ENCODE data around the gene LLGL2.

Gene LLGL2

DNA sequence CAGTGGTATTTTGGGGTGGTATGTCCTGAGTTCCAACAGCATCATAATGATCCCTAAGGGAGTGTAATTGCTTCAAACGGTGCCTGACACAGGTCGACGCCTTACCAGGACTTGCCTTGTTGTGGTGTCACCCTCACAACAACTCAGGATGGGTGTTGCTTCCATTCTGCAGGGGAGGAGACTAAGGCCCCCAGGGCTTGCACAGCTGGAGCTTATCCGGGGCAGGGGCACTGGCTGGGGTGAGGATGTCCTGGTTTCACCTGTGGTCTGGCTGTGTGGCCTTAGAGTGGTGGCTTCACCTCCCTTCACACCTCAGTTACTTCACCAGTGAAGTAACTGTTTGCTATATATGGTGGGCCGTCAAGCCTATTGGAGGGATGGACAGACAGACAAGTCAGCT is 23.3 kb downstream of the LLGL2 start:
- H3K27me3 ChIP-seq (ENCODE audit: insufficient read depth, poor library complexity, severe bottlenecking): no peaks in the 10 kb centered on the region
- no peak overlapping the region for H3K4me3 ChIP-seq (replicated peaks; ENCODE audit: insufficient read depth, low read length)
- H3K27ac ChIP-seq (replicated peaks): no peak overlapping the region
- TF ChIP-seq POLR2AphosphoS5 (IDR thresholded peaks at IDR 0.05; ENCODE audit: low read depth): no peak
- TF ChIP-seq, protein P1, sequence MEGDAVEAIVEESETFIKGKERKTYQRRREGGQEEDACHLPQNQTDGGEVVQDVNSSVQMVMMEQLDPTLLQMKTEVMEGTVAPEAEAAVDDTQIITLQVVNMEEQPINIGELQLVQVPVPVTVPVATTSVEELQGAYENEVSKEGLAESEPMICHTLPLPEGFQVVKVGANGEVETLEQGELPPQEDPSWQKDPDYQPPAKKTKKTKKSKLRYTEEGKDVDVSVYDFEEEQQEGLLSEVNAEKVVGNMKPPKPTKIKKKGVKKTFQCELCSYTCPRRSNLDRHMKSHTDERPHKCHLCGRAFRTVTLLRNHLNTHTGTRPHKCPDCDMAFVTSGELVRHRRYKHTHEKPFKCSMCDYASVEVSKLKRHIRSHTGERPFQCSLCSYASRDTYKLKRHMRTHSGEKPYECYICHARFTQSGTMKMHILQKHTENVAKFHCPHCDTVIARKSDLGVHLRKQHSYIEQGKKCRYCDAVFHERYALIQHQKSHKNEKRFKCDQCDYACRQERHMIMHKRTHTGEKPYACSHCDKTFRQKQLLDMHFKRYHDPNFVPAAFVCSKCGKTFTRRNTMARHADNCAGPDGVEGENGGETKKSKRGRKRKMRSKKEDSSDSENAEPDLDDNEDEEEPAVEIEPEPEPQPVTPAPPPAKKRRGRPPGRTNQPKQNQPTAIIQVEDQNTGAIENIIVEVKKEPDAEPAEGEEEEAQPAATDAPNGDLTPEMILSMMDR (IDR thresholded peaks at IDR 0.05; ENCODE audit: insufficient read depth, low read length): no peak
- TF ChIP-seq GABPA (IDR thresholded peaks at IDR 0.05; ENCODE audit: low read depth): no peak
- no peak for TF ChIP-seq SPI1 (IDR thresholded peaks at IDR 0.05; ENCODE audit: borderline replicate concordance, low read depth)
- TF ChIP-seq REST (IDR thresholded peaks at IDR 0.05; ENCODE audit: insufficient replicate concordance, low read depth): no peak
- no peak for DNase-seq (ENCODE audit: low read depth in 1 of 2, low spot score in 1 of 2)

DNA sequence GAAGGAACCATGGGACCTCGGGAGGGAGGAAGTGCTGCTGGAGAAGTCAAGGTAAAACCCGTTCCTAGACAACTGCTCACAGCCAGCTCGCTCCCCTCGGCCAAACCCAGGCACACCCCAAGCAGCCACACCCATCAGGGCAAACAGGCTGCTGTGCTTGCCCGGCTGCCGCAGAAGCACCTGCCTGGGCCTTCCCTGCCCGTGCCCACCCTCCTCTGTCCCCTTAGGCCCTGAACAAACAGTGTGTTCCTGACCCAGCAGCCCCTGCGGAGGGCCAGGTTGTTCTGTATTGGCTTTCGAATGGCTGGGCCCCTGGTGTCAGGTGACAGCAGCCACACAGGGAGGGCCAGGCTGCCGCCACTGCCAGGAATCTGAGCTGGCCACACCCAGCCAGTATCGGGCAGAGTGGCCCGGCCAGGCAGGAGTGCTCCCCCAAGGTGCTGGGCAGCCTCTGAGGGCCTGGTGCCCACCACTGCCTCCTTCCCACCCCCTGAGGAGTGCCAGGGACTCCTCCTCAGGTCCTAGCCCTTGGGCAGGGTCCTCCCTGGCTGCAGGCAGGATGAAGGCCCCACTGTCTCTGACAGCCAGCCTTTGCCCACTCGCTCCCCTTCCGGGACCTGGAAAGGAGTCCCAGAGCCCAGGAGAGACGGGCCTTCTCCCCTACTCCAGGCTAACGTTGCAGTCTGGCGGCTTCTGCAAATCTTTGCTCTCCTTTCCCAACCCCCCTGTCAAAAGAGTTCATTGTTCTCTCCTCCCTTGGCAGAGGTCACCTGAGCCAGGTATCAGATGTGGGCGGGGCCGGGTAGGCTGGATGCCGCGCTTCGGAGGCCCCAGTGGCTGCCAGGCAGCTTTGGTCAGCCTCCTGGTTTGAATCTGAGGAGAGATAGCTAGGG is 24.0 kb downstream of the LLGL2 start:
- Histone ChIP-seq H3K4me3 (replicated peaks; ENCODE audit: insufficient read depth, low read length) (no peak overlapping the region), H3K27me3 (ENCODE audit: insufficient read depth, poor library complexity, severe bottlenecking) (no peaks in the 10 kb centered on the region), H3K27ac (replicated peaks) (no peak overlapping the region)
- DNase-seq (ENCODE audit: low read depth in 1 of 2, low spot score in 1 of 2): no peak
- TF ChIP-seq REST (IDR thresholded peaks at IDR 0.05; ENCODE audit: insufficient replicate concordance, low read depth) (no peak), SPI1 (IDR thresholded peaks at IDR 0.05; ENCODE audit: borderline replicate concordance, low read depth) (no peak), GABPA (IDR thresholded peaks at IDR 0.05; ENCODE audit: low read depth) (no peak), POLR2AphosphoS5 (IDR thresholded peaks at IDR 0.05; ENCODE audit: low read depth) (no peak)
- TF ChIP-seq, protein P1 (IDR thresholded peaks at IDR 0.05; ENCODE audit: insufficient read depth, low read length): no peak

DNA sequence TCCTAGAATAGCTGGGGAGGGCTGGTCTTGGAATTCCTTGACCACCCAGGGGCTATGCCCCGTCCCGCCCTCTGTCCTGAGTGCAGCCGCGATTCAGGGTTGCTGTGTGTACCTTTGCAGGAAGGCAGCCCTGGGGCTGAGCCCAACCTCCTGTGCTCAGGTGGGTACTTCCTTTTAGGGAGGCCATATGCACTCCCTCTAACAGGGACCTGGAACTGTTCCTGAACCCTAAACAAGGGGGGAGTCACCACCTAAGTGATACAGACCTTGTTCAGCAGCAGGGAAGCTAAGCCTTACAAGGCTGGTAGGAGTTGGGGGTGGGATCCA is 24.6 kb downstream of the LLGL2 start:
- Histone ChIP-seq H3K27ac (replicated peaks) (no peak overlapping the region), H3K4me3 (replicated peaks; ENCODE audit: insufficient read depth, low read length) (no peak overlapping the region), H3K27me3 (ENCODE audit: insufficient read depth, poor library complexity, severe bottlenecking) (no peaks in the 10 kb centered on the region)
- no peak for DNase-seq (ENCODE audit: low read depth in 1 of 2, low spot score in 1 of 2)
- no peak for TF ChIP-seq GABPA (IDR thresholded peaks at IDR 0.05; ENCODE audit: low read depth)
- TF ChIP-seq POLR2AphosphoS5 (IDR thresholded peaks at IDR 0.05; ENCODE audit: low read depth): no peak
- TF ChIP-seq, protein P1 (IDR thresholded peaks at IDR 0.05; ENCODE audit: insufficient read depth, low read length): no peak
- no peak for TF ChIP-seq REST (IDR thresholded peaks at IDR 0.05; ENCODE audit: insufficient replicate concordance, low read depth)
- TF ChIP-seq SPI1 (IDR thresholded peaks at IDR 0.05; ENCODE audit: borderline replicate concordance, low read depth): no peak
